Progenitor cell of endocrine pancreas (in vitro differentiated cells): ENCODE results near the gene RAP1GAP. TPM values are rescaled to one million over a fixed set of nuclear protein-coding genes. Genes with fewer than 3 reads are reported as not detected.

Source experiments
- DNase-seq: peaks from one replicate; pipeline ENCODE4 v3.0.0; 2021; ENCODE audit warnings: low spot score; ENCODE audit not compliant: unreplicated experiment
- H3K27ac Mint-ChIP-seq: 2 replicates; pipeline ENCODE4 v1.8.0; 2021; ENCODE audit warnings: mild to moderate bottlenecking, moderate library complexity, mixed read lengths
- H3K27me3 Mint-ChIP-seq: 2 replicates; pipeline ENCODE4 v1.8.0; 2021; ENCODE audit warnings: mixed read lengths
- H3K36me3 Mint-ChIP-seq: 2 replicates; pipeline ENCODE4 v1.8.0; 2022; ENCODE audit warnings: mixed read lengths; ENCODE audit not compliant: insufficient read depth
- H3K4me1 Mint-ChIP-seq: 2 replicates; pipeline ENCODE4 v1.8.0; 2021; ENCODE audit warnings: low read depth, mixed read lengths
- H3K4me3 Mint-ChIP-seq: 2 replicates; pipeline ENCODE4 v1.8.0; 2021; ENCODE audit warnings: low read depth, mild to moderate bottlenecking, moderate library complexity, mixed read lengths
- H3K9me3 Mint-ChIP-seq: 2 replicates; pipeline ENCODE4 v1.8.0; 2021; ENCODE audit warnings: low read depth, mixed read lengths
- total RNA-seq: library from RNA; stranded (reverse); gene quantifications from 2 replicates; pipeline ENCODE4 v1.2.1, GENCODE V29; 2021
- TF ChIP-seq, protein P1 (sequence below): fragments of 200-600 bp; sonication (generic); IDR thresholded peaks from one replicate; pipeline ENCODE4 v1.5.0; 2021; ENCODE audit warnings: antibody characterized with exemption, mild to moderate bottlenecking; ENCODE audit not compliant: unreplicated experiment

RAP1GAP gene
- total RNA-seq, 1 donor from 2014 or later, result 15.3 TPM

- no peak overlapping the region for H3K4me3 Mint-ChIP-seq
- peaks cover 27% of the 10 kb centered on the region for H3K27me3 Mint-ChIP-seq
- TF ChIP-seq, protein P1, sequence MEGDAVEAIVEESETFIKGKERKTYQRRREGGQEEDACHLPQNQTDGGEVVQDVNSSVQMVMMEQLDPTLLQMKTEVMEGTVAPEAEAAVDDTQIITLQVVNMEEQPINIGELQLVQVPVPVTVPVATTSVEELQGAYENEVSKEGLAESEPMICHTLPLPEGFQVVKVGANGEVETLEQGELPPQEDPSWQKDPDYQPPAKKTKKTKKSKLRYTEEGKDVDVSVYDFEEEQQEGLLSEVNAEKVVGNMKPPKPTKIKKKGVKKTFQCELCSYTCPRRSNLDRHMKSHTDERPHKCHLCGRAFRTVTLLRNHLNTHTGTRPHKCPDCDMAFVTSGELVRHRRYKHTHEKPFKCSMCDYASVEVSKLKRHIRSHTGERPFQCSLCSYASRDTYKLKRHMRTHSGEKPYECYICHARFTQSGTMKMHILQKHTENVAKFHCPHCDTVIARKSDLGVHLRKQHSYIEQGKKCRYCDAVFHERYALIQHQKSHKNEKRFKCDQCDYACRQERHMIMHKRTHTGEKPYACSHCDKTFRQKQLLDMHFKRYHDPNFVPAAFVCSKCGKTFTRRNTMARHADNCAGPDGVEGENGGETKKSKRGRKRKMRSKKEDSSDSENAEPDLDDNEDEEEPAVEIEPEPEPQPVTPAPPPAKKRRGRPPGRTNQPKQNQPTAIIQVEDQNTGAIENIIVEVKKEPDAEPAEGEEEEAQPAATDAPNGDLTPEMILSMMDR, result no peak
- peaks cover 36% of the 10 kb centered on the region for H3K4me1 Mint-ChIP-seq
- no peak overlapping the region for H3K27ac Mint-ChIP-seq
- H3K9me3 Mint-ChIP-seq, result no peaks in the 10 kb centered on the region
- no peaks in the 10 kb centered on the region for H3K36me3 Mint-ChIP-seq
- no peak for DNase-seq
These were observed 2.1 kb upstream of the RAP1GAP start for GRCh38 chr1:21670956-21671902.

DNA sequence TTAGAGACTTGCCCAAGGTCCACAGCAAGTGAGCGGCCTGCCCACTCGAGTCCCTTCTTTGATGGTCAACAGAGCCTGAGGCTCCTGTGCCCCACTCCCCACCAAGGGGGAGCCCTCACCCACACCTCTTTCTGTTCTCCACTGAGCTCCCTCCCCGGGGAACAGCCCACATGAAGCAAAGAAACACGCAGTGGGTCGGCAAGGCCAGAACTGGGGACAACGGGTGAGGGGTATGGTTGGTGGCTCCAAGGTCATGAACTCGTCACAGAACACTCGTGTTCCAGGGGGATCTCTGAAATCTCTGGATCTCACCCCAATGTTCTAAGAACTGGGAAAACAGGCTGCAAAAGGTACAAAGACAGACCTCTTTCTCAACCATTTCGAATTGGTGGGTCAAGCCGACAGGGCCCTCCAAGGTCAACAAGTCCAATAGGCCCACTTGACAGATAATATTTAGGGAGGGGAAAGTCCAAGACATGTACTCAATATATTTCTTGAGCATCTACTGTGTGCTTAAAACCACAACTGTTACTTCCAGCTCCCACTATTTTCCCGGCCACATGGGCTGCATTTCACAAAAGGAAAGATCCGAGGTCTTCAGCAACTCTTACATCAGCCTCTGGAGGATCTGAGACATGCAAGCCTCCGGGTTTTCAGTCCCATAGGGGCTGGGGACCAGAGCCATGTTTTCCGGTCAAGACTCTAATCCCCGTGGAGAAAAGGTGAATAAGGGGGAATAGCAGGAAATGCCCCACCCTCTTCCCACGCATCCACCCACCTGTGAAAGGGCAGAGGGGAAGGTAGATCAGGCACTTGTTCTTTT, 1.1 kb upstream of the RAP1GAP start:
- Mint-ChIP-seq H3K9me3 (no peaks in the 10 kb centered on the region), H3K27me3 (peaks cover 30% of the 10 kb centered on the region), H3K4me3 (peak overlapping the region; percentile 62), H3K36me3 (no peaks in the 10 kb centered on the region), H3K27ac (no peak overlapping the region), H3K4me1 (peaks cover 28% of the 10 kb centered on the region)
- TF ChIP-seq, protein P1, result no peak
- no peak for DNase-seq

DNA sequence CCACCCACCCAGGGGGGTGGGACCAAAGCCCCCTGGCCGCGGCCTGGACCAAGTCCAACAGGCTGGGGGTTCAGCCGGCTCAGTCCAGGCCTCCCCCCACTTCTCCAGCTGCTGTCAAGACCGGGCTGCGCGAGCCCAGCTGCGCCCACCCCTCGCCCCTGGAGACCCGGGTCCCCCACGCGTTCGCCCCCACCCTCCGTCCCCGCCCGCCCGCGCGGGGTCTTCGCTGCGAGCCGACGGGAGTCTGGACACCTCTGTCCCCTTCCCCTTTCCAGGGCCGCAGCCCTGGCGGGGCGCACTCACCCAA, 253 bp downstream of the RAP1GAP start:
- no peaks in the 10 kb centered on the region for H3K9me3 Mint-ChIP-seq
- TF ChIP-seq, protein P1, result peak; percentile 1
- no peak overlapping the region for H3K27ac Mint-ChIP-seq
- peaks cover 22% of the 10 kb centered on the region for H3K4me1 Mint-ChIP-seq
- no peak for DNase-seq
- H3K4me3 Mint-ChIP-seq, result peak overlapping the region; percentile 56
- peaks cover 33% of the 10 kb centered on the region for H3K27me3 Mint-ChIP-seq
- H3K36me3 Mint-ChIP-seq, result no peaks in the 10 kb centered on the region

DNA sequence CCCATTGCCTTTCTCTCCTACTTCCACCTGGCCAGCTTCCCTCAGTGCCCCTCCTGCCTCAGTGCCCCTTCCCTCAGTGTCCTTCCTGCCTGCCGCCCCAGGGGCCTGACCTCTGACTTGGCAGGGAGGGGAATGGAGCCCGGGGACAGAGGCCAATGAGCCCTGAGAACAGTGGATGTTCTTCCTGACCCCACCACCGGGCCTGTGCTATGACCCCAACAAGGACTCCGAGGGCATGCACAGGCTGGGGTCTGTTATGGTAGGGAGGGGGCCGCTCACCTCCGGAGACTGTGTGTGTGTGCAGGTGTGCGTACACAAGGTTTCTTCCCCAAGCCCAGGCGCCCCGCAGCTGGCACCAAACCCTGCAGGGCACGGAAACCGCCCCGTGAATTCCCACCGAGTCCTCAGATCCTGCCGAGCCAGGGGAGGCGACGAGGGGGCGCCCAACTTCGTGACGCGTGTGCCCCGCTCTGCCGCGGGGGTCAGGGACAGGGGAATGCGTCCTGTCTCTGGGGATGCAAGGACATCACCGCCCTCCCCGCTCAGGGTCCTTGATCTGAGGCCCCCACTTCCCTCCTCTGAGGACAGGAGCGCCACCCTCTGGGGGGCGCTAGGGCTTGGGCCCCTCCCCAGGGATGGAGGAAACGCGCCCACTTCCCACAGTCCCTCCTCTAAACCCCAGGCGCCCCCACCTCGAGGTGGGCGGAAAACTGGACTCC, 766 bp downstream of the RAP1GAP start:
- H3K27me3 Mint-ChIP-seq, result peaks cover 33% of the 10 kb centered on the region
- H3K27ac Mint-ChIP-seq, result peak overlapping the region; percentile 49
- H3K4me1 Mint-ChIP-seq, result peaks cover 22% of the 10 kb centered on the region
- TF ChIP-seq, protein P1, result peak; percentile 24
- no peak for DNase-seq
- H3K4me3 Mint-ChIP-seq, result peak overlapping the region; percentile 56
- no peaks in the 10 kb centered on the region for H3K9me3 Mint-ChIP-seq
- H3K36me3 Mint-ChIP-seq, result no peaks in the 10 kb centered on the region
